HAP-1 (cell line): ENCODE measurements around the gene POLG2.

ENCODE experiments used
- DNase-seq, 2 experiments: peaks; one replicate each; pipeline ENCODE4 v3.0.0-alpha.2; 2016 to 2020; ENCODE audit warnings: low spot score in 2 of 2
- H3K27me3 ChIP-seq: fragments of 250-450 bp; sonication (Bioruptor Pico); 2 replicates; pipeline ENCODE4 v1.5.1; 2020; ENCODE audit warnings: low read depth, mild to moderate bottlenecking, moderate library complexity
- H3K36me3 ChIP-seq: fragments of 250-450 bp; sonication (Bioruptor Pico); replicated peaks from 2 replicates; pipeline ENCODE4 v1.5.1; 2020; ENCODE audit warnings: mild to moderate bottlenecking
- H3K4me1 ChIP-seq: fragments of 250-450 bp; sonication (Bioruptor Pico); 2 replicates; pipeline ENCODE4 v1.5.1; 2020; ENCODE audit warnings: mild to moderate bottlenecking
- H3K4me3 ChIP-seq: fragments of 250-450 bp; sonication (Bioruptor Pico); 2 replicates; pipeline ENCODE4 v1.5.1; 2020; ENCODE audit warnings: mild to moderate bottlenecking, moderate library complexity
- H3K9me3 ChIP-seq: fragments of 250-450 bp; sonication (Bioruptor Pico); 2 replicates; pipeline ENCODE4 v1.5.1; 2020; ENCODE audit warnings: mild to moderate bottlenecking, moderate library complexity
- in situ Hi-C: fragments of 300-500 bp; cut with MboI; formaldehyde crosslinking; loops from 3 replicates; pipeline ENCODE4 v1.14.3; 2020; ENCODE audit warnings: low sequenced_read_pairs, inconsistent platforms, mixed read lengths

Gene POLG2

GRCh38 chr17:64496786-64497564 lies at the start of gene POLG2:
Gene POLG2, minus strand, starts transcription at chr17:64497054. Its CDS starts 86 bp downstream, at chr17:64496968.
- DNase-seq: peak; percentile 90 to 96
- peak within 1 kb of the TSS; percentile 69 for H3K4me3 ChIP-seq
- no peaks in the 10 kb centered on the region for H3K9me3 ChIP-seq
- H3K36me3 ChIP-seq: peaks cover 54% of the 10 kb centered on the region
- in situ Hi-C loops: loop anchor here (10.0 kb wide), 1 partner anchor 72 kb away; no protein-coding TSS in a partner anchor
- H3K27me3 ChIP-seq: no peaks in the 10 kb centered on the region
- peaks cover 15% of the 10 kb centered on the region for H3K4me1 ChIP-seq

- no peak for DNase-seq
- Histone ChIP-seq H3K4me1 (peaks cover 4% of the 10 kb centered on the region), H3K36me3 (peaks cover 21% of the 10 kb centered on the region), H3K27me3 (no peaks in the 10 kb centered on the region), H3K4me3 (no peak overlapping the region), H3K9me3 (no peaks in the 10 kb centered on the region)
- in situ Hi-C loops: no loop called here
Measured at GRCh38 chr17:64544742-64545141, 47.9 kb upstream of the POLG2 start.

GRCh38 chr17:64540118-64540776 lies 43.4 kb upstream of the POLG2 start:
- peaks cover 57% of the 10 kb centered on the region for H3K36me3 ChIP-seq
- no peak for DNase-seq
- in situ Hi-C loops: no loop called here

GRCh38 chr17:64538508-64539130 lies 41.8 kb upstream of the POLG2 start:
- no peaks in the 10 kb centered on the region for H3K9me3 ChIP-seq
- H3K27me3 ChIP-seq: no peaks in the 10 kb centered on the region
- H3K4me1 ChIP-seq: no peaks in the 10 kb centered on the region
- no peak for DNase-seq
- H3K36me3 ChIP-seq: peaks cover 70% of the 10 kb centered on the region
- in situ Hi-C loops: no loop called here
- H3K4me3 ChIP-seq: no peak overlapping the region

More at GRCh38 chr17:64540118-64540776, 43.4 kb upstream of the POLG2 start:
- H3K9me3 ChIP-seq: no peaks in the 10 kb centered on the region
- H3K27me3 ChIP-seq: no peaks in the 10 kb centered on the region
- no peaks in the 10 kb centered on the region for H3K4me1 ChIP-seq
- no peak overlapping the region for H3K4me3 ChIP-seq

GRCh38 chr17:64537488-64537887 lies 40.6 kb upstream of the POLG2 start:
- peaks cover 81% of the 10 kb centered on the region for H3K36me3 ChIP-seq
- in situ Hi-C loops: no loop called here
- H3K4me3 ChIP-seq: no peak overlapping the region
- H3K4me1 ChIP-seq: no peaks in the 10 kb centered on the region
- DNase-seq: no peak
- H3K27me3 ChIP-seq: no peaks in the 10 kb centered on the region
- no peaks in the 10 kb centered on the region for H3K9me3 ChIP-seq

GRCh38 chr17:64536913-64537312 lies 40.1 kb upstream of the POLG2 start:
- H3K4me1 ChIP-seq: no peaks in the 10 kb centered on the region
- H3K9me3 ChIP-seq: no peaks in the 10 kb centered on the region
- no peaks in the 10 kb centered on the region for H3K27me3 ChIP-seq
- in situ Hi-C loops: no loop called here
- H3K36me3 ChIP-seq: peaks cover 85% of the 10 kb centered on the region
- DNase-seq: no peak
- H3K4me3 ChIP-seq: no peak overlapping the region

- H3K27me3 ChIP-seq: no peaks in the 10 kb centered on the region
- no peaks in the 10 kb centered on the region for H3K4me1 ChIP-seq
- H3K36me3 ChIP-seq: peaks cover 94% of the 10 kb centered on the region
- in situ Hi-C loops: no loop called here
- no peaks in the 10 kb centered on the region for H3K9me3 ChIP-seq
- no peak for DNase-seq
- no peak overlapping the region for H3K4me3 ChIP-seq
Measured at GRCh38 chr17:64535357-64535756, 38.5 kb upstream of the POLG2 start.

- Histone ChIP-seq H3K4me1 (no peaks in the 10 kb centered on the region), H3K27me3 (no peaks in the 10 kb centered on the region), H3K36me3 (peaks cover 95% of the 10 kb centered on the region), H3K4me3 (no peak overlapping the region), H3K9me3 (no peaks in the 10 kb centered on the region)
- DNase-seq: no peak
- in situ Hi-C loops: no loop called here
Measured at GRCh38 chr17:64534187-64534586, 37.3 kb upstream of the POLG2 start.

- in situ Hi-C loops: no loop called here
- Histone ChIP-seq H3K4me3 (no peak overlapping the region), H3K9me3 (no peaks in the 10 kb centered on the region), H3K27me3 (no peaks in the 10 kb centered on the region), H3K36me3 (peaks cover 97% of the 10 kb centered on the region), H3K4me1 (no peaks in the 10 kb centered on the region)
- DNase-seq: no peak
Measured at GRCh38 chr17:64533784-64534183, 36.9 kb upstream of the POLG2 start.

- Histone ChIP-seq H3K36me3 (peaks cover 93% of the 10 kb centered on the region), H3K4me3 (no peak overlapping the region), H3K27me3 (no peaks in the 10 kb centered on the region), H3K4me1 (no peaks in the 10 kb centered on the region), H3K9me3 (no peaks in the 10 kb centered on the region)
- in situ Hi-C loops: no loop called here
- no peak for DNase-seq
Measured at GRCh38 chr17:64532409-64532808, 35.6 kb upstream of the POLG2 start.

GRCh38 chr17:64531955-64532371 lies 35.1 kb upstream of the POLG2 start:
- Histone ChIP-seq H3K4me1 (no peaks in the 10 kb centered on the region), H3K4me3 (no peak overlapping the region), H3K36me3 (peaks cover 93% of the 10 kb centered on the region), H3K9me3 (no peaks in the 10 kb centered on the region), H3K27me3 (no peaks in the 10 kb centered on the region)
- in situ Hi-C loops: no loop called here
- no peak for DNase-seq

GRCh38 chr17:64529221-64529620 lies 32.4 kb upstream of the POLG2 start:
- H3K4me3 ChIP-seq: no peak overlapping the region
- no peak for DNase-seq
- H3K27me3 ChIP-seq: no peaks in the 10 kb centered on the region
- in situ Hi-C loops: no loop called here
- peaks cover 93% of the 10 kb centered on the region for H3K36me3 ChIP-seq
- H3K4me1 ChIP-seq: no peaks in the 10 kb centered on the region
- no peaks in the 10 kb centered on the region for H3K9me3 ChIP-seq

- Histone ChIP-seq H3K9me3 (no peaks in the 10 kb centered on the region), H3K36me3 (peaks cover 90% of the 10 kb centered on the region), H3K4me1 (no peaks in the 10 kb centered on the region), H3K27me3 (no peaks in the 10 kb centered on the region), H3K4me3 (no peak overlapping the region)
- no peak for DNase-seq
- in situ Hi-C loops: no loop called here
Measured at GRCh38 chr17:64527914-64528313, 31.1 kb upstream of the POLG2 start.

GRCh38 chr17:64520359-64520758 lies 23.5 kb upstream of the POLG2 start:
- Histone ChIP-seq H3K9me3 (no peaks in the 10 kb centered on the region), H3K36me3 (peaks cover 82% of the 10 kb centered on the region), H3K4me1 (no peaks in the 10 kb centered on the region), H3K4me3 (no peak overlapping the region), H3K27me3 (no peaks in the 10 kb centered on the region)
- no peak for DNase-seq
- in situ Hi-C loops: loop anchor here (25.0 kb wide), 1 partner anchor 708 kb away; no protein-coding TSS in a partner anchor
